Measurements from ENCODE around the gene ITM2C. TPM values are rescaled to one million over a fixed set of nuclear protein-coding genes. Genes with fewer than 3 reads are reported as not detected.

Gene ITM2C
- total and polyA plus RNA-seq, 2 of the 8 experiments (the other 6 are each of a cell fraction or from before 2014, with no cell fraction given), result 362 to 742 TPM

DNA sequence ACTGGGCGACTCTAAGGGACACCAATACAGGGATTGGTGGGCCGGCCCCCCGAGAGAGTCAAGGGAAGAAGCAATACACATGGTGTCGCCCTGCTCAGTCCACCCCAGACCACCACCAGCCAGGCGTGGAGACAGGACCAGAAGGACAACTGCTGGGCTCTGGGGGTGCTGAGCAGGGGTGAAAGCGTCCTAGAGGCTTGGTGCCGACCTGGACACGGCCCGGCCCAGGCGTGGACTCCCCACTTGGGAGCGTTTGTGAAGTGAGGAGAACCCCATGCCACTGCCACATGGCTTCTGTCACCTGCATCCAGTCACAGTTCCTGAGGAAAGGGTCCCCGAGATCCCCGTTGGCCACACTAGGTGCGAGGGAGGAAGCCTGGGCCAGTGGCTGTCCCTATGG is 35.4 kb upstream of the ITM2C start:
- H3K27ac ChIP-seq (ENCODE audit: low read depth, low read length), result no peak overlapping the region
- TF ChIP-seq CHD1 (IDR thresholded peaks at IDR 0.05; ENCODE audit: low read depth, low read length) (no peak), SIRT6 (IDR thresholded peaks at IDR 0.05; ENCODE audit: low read length) (no peak), HDAC2 (IDR thresholded peaks at IDR 0.05; ENCODE audit: borderline replicate concordance in 1 of 2, low read depth in 2 of 2, low read length in 2 of 2) (no peak), ASH2L (IDR thresholded peaks at IDR 0.05; ENCODE audit: low read length) (no peak), PHF8 (conservative IDR thresholded peaks at IDR 0.05; ENCODE audit: low read depth, low read length) (no peak), CREB1 (IDR thresholded peaks at IDR 0.05) (no peak), SP1 (IDR thresholded peaks at IDR 0.05; ENCODE audit: low read depth, low read length) (no peak), SIN3A (conservative IDR thresholded peaks at IDR 0.05 in 1 of 2, IDR thresholded peaks at IDR 0.05 in 1 of 2; ENCODE audit: low read depth in 1 of 2, low read length in 2 of 2) (no peak), HDAC6 (IDR thresholded peaks at IDR 0.05; ENCODE audit: low read depth, low read length) (no peak), TAF1 (IDR thresholded peaks at IDR 0.05; ENCODE audit: low read depth, low read length) (no peak), BACH1 (IDR thresholded peaks at IDR 0.05; ENCODE audit: low read length) (no peak), CBX5 (IDR thresholded peaks at IDR 0.05; ENCODE audit: low read depth, low read length) (no peak), POLR2A (IDR thresholded peaks at IDR 0.05; ENCODE audit: control extremely low read depth in 1 of 2, low read depth in 2 of 2, low read length in 2 of 2) (no peak)
- no peaks in the 10 kb centered on the region for H4K20me1 ChIP-seq (replicated peaks in 1 of 2; ENCODE audit: control insufficient read depth in 1 of 2, insufficient read depth in 2 of 2, low read length in 2 of 2)
- no peak overlapping the region for H3K23ac ChIP-seq (ENCODE audit: insufficient read length)
- DNase-seq (ENCODE audit: low read depth in 1 of 2, low spot score in 2 of 2), result no peak
- no peak overlapping the region for H2BK5ac ChIP-seq (ENCODE audit: low read depth, low read length)
- no peak overlapping the region for H2AK5ac ChIP-seq (ENCODE audit: low read depth, low read length)
- peaks cover 0 to 2% (median 0%) of the 10 kb centered on the region in 4 experiments; a peak in 1 of 7 replicates for H3K4me1 ChIP-seq (replicated peaks in 1 of 4; ENCODE audit: control insufficient read depth in 3 of 4, insufficient read depth in 4 of 4, low read length in 3 of 4)
- H3K36me3 ChIP-seq (ENCODE audit: control insufficient read depth in 2 of 4, insufficient read depth in 4 of 4, low read length in 3 of 4), result no peaks in the 10 kb centered on the region
- no peak overlapping the region for H3K4me2 ChIP-seq (ENCODE audit: insufficient read depth in 1 of 2, low read depth in 2 of 2, low read length in 2 of 2)
- peak overlapping the region; percentile 87; the same call in 1 of the 2 replicates for H4K8ac ChIP-seq (ENCODE audit: extremely low read depth, insufficient read depth, low read length)
- WGBS, 2 experiments (ENCODE audit: extremely low coverage in 1 of 2, insufficient coverage in 1 of 2, insufficient read length in 1 of 2, insufficient replicate concordance in 2 of 2, low coverage in 1 of 2, low lambda C conversion rate in 2 of 2, missing lambda C conversion rate in 1 of 2), result 96% methylated on average over 13 of the region's 14 CpGs; no CpG with 5 or more reads in 1 of the 2 experiments
- no peak overlapping the region for H2BK120ac ChIP-seq (replicated peaks; ENCODE audit: low read depth, low read length)
- no peak overlapping the region for H3K14ac ChIP-seq (ENCODE audit: insufficient read length)
- no peak overlapping the region for H3K18ac ChIP-seq (ENCODE audit: extremely low read depth, low read length)
- CTCF ChIA-PET (ENCODE audit: partially characterized antibody), result interaction anchor here (1.9 to 9.9 kb wide), 2 partner anchors 18 to 95 kb away, joined by 5 to 56 read pairs; partner anchors contain the start of gene GPR55
- no peaks in the 10 kb centered on the region for H3K79me2 ChIP-seq (ENCODE audit: control insufficient read depth in 1 of 2, insufficient read depth in 2 of 2, low read length in 2 of 2)
- H3K4me3 ChIP-seq (ENCODE audit: extremely low read depth in 1 of 4, insufficient read depth in 2 of 4, low read depth in 3 of 4, low read length in 4 of 4), result no peak overlapping the region
- no peak overlapping the region for H2AFZ ChIP-seq (ENCODE audit: low read length)
- FAIRE-seq, result no peak
- no peaks in the 10 kb centered on the region for H3K23me2 ChIP-seq (ENCODE audit: low read depth, low read length)
- no peak overlapping the region for H3K56ac ChIP-seq (replicated peaks; ENCODE audit: insufficient read length, low read depth, low read length)
- no peaks in the 10 kb centered on the region for H3K9me3 ChIP-seq (ENCODE audit: insufficient read depth in 2 of 2, low read depth in 1 of 2, low read length in 1 of 2)
- H2BK12ac ChIP-seq (ENCODE audit: low read depth, low read length), result peak overlapping the region; percentile 39; the same call in 1 of the 2 replicates
- no peak overlapping the region for H3K9ac ChIP-seq (replicated peaks in 1 of 4; ENCODE audit: extremely low read depth in 1 of 4, low read depth in 3 of 4, low read length in 3 of 4)
- no peak overlapping the region for H2BK15ac ChIP-seq (ENCODE audit: low read length)
- H3K79me1 ChIP-seq (ENCODE audit: low read depth, low read length), result no peaks in the 10 kb centered on the region
- H4K91ac ChIP-seq (replicated peaks; ENCODE audit: insufficient read length, low read length), result no peak overlapping the region
- H4K5ac ChIP-seq (ENCODE audit: insufficient read length, low read depth, low read length), result no peak overlapping the region
- no peak overlapping the region for H3K4ac ChIP-seq (replicated peaks; ENCODE audit: insufficient read length, low read depth, low read length)
- POLR2A ChIA-PET (ENCODE audit: partially characterized antibody), result no interaction called here
- no peaks in the 10 kb centered on the region; a peak in 2 of 7 replicates for H3K27me3 ChIP-seq (replicated peaks in 1 of 4; ENCODE audit: control insufficient read depth in 3 of 4, extremely low read depth in 1 of 4, insufficient read depth in 3 of 4, low read length in 3 of 4)
- no peak overlapping the region for H2BK20ac ChIP-seq (ENCODE audit: low read length)
